Sigmoid colon (tissue), 4 donors: ENCODE measurements around the gene CD24.

Experiments
- EP300 ChIP-seq, 4 donors: sonication (generic); formaldehyde crosslinking; IDR thresholded peaks; one replicate each; pipeline ENCODE4 v1.6.1; 2017; ENCODE audit warnings: antibody characterized with exemption in 4 of 4
- POLR2A ChIP-seq, 2 donors: fragments of 450-650 bp; IDR thresholded peaks; one replicate each; pipeline ENCODE4 v1.6.1; 2016; ENCODE audit warnings: antibody characterized with exemption in 2 of 2, mild to moderate bottlenecking in 2 of 2, moderate library complexity in 2 of 2
- POLR2AphosphoS5 ChIP-seq, 4 donors: sonication (generic); formaldehyde crosslinking; IDR thresholded peaks; one replicate each; pipeline ENCODE4 v1.6.1; 2017; ENCODE audit warnings: antibody characterized with exemption in 4 of 4
- TF ChIP-seq, protein P1 (sequence below), 4 experiments: fragments of 450-650 bp in 3 of 4; fragments of 200-600 bp in 1 of 4; IDR thresholded peaks; one replicate each; pipeline ENCODE4 v1.5.1; 2016 to 2019; ENCODE audit warnings: antibody characterized with exemption in 4 of 4, mild to moderate bottlenecking in 3 of 4, moderate library complexity in 2 of 4

DNA sequence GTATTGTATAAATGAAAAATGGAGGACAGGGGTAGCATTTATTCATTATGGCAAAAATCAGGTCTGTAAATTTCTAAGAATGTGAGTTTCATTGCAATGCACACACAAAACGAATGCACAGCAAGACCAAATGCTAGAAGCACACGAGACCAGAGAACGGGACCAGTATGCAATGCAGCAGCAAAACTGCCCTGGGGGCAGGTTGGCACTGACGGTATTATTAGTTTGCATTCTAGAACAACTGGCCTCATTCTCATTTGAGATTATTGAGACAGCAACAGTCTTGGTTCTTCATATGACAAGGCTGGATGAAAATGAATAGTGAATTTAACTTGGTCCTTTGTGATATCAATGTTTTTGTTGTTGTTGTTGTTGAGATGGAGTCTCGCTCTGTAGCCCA, 44.5 kb upstream of the CD24 start:
- TF ChIP-seq, protein P1, sequence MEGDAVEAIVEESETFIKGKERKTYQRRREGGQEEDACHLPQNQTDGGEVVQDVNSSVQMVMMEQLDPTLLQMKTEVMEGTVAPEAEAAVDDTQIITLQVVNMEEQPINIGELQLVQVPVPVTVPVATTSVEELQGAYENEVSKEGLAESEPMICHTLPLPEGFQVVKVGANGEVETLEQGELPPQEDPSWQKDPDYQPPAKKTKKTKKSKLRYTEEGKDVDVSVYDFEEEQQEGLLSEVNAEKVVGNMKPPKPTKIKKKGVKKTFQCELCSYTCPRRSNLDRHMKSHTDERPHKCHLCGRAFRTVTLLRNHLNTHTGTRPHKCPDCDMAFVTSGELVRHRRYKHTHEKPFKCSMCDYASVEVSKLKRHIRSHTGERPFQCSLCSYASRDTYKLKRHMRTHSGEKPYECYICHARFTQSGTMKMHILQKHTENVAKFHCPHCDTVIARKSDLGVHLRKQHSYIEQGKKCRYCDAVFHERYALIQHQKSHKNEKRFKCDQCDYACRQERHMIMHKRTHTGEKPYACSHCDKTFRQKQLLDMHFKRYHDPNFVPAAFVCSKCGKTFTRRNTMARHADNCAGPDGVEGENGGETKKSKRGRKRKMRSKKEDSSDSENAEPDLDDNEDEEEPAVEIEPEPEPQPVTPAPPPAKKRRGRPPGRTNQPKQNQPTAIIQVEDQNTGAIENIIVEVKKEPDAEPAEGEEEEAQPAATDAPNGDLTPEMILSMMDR (IDR thresholded peaks at IDR 0.05) = no peak
- TF ChIP-seq POLR2A (IDR thresholded peaks at IDR 0.05) = no peak
- no peak for TF ChIP-seq EP300 (IDR thresholded peaks at IDR 0.05)
- TF ChIP-seq POLR2AphosphoS5 (IDR thresholded peaks at IDR 0.05) = no peak
